Islet of Langerhans (tissue), 1 donor: ENCODE results near the gene GRM5.

ENCODE experiments used
- FAIRE-seq: peaks from one replicate; lab custom pipeline; 2011; peaks lifted over from hg19 to GRCh38; lab: Jason Lieb, UNC

The GRM5 gene

GRCh38 chr11:88695689-88696414, 369.9 kb downstream of the GRM5 start:
- FAIRE-seq = no peak

GRCh38 chr11:88692306-88693086, 373.3 kb downstream of the GRM5 start:
- no peak for FAIRE-seq

GRCh38 chr11:88689548-88690240, 376.1 kb downstream of the GRM5 start:
- FAIRE-seq = no peak

- FAIRE-seq = no peak
Observed at GRCh38 chr11:88683024-88683423, 382.8 kb downstream of the GRM5 start.

- FAIRE-seq = no peak
Observed at GRCh38 chr11:88680806-88681205, 385.0 kb downstream of the GRM5 start.

- FAIRE-seq = no peak
Observed at GRCh38 chr11:88666364-88666763, 399.4 kb downstream of the GRM5 start.

- FAIRE-seq = no peak
Observed at GRCh38 chr11:88657076-88657738, 408.6 kb downstream of the GRM5 start.

- no peak for FAIRE-seq
Observed at GRCh38 chr11:88656283-88656682, 409.5 kb downstream of the GRM5 start.

- FAIRE-seq = no peak
Observed at GRCh38 chr11:88655656-88656055, 410.1 kb downstream of the GRM5 start.

GRCh38 chr11:88655196-88655595, 410.6 kb downstream of the GRM5 start:
- FAIRE-seq = no peak

GRCh38 chr11:88651556-88651955, 414.2 kb downstream of the GRM5 start:
- FAIRE-seq = no peak

- FAIRE-seq = no peak
Observed at GRCh38 chr11:88644724-88645123, 421.1 kb downstream of the GRM5 start.

- FAIRE-seq = no peak
Observed at GRCh38 chr11:88632163-88632562, 433.6 kb downstream of the GRM5 start.

GRCh38 chr11:88631497-88631896, 434.3 kb downstream of the GRM5 start:
- no peak for FAIRE-seq

GRCh38 chr11:88629496-88629895, 436.3 kb downstream of the GRM5 start:
- FAIRE-seq = no peak

GRCh38 chr11:88626216-88626615, 439.6 kb downstream of the GRM5 start:
- no peak for FAIRE-seq

GRCh38 chr11:88623531-88623930, 442.3 kb downstream of the GRM5 start:
- FAIRE-seq = no peak

GRCh38 chr11:88620568-88621130, 445.1 kb downstream of the GRM5 start:
- FAIRE-seq = no peak

GRCh38 chr11:88619656-88620385, 446.0 kb downstream of the GRM5 start:
- FAIRE-seq = no peak

GRCh38 chr11:88619071-88619425, 446.7 kb downstream of the GRM5 start:
- no peak for FAIRE-seq

- FAIRE-seq = no peak
Observed at GRCh38 chr11:88618327-88619070, 447.3 kb downstream of the GRM5 start.
